Activated CD4-positive, alpha-beta T cell treated with anti-CD3 and anti-CD28 coated beads, Interleukin-2, Interleukin-6, amounts not matched to agents 100 ng/mL and 50 ng/mL, durations not matched to agents 16 hours and 8 hours (primary cell): ENCODE data around the gene IL3RA.
"Not testable (repeated sequence)": the region's sequence is repeated elsewhere in the genome, so short reads cannot be mapped to it uniquely, and the experiment has no call there.

Experiments used
- DNase-seq: peaks from one replicate; pipeline ENCODE4 v3.0.0-alpha.2; 2020

IL3RA gene

GRCh38 chrX:1426321-1426720 lies 89.7 kb downstream of the IL3RA start:
- DNase-seq, result not testable (repeated sequence)

- no peak for DNase-seq
Measured at GRCh38 chrX:1427756-1428155, 91.2 kb downstream of the IL3RA start.

- peak; percentile 50 for DNase-seq
Measured at GRCh38 chrX:1430451-1430850, 93.9 kb downstream of the IL3RA start.
